Stimulated activated CD4-positive, alpha-beta T cell treated with anti-CD3 and anti-CD28 coated beads, Interleukin-2, amount 100 ng/mL, for 24 hours (primary cell): ENCODE data around the gene CREBBP.

Experiments used
- DNase-seq, 2 donors: peaks; one replicate each; pipeline ENCODE4 v3.0.0-alpha.2; 2020

The CREBBP gene

DNA sequence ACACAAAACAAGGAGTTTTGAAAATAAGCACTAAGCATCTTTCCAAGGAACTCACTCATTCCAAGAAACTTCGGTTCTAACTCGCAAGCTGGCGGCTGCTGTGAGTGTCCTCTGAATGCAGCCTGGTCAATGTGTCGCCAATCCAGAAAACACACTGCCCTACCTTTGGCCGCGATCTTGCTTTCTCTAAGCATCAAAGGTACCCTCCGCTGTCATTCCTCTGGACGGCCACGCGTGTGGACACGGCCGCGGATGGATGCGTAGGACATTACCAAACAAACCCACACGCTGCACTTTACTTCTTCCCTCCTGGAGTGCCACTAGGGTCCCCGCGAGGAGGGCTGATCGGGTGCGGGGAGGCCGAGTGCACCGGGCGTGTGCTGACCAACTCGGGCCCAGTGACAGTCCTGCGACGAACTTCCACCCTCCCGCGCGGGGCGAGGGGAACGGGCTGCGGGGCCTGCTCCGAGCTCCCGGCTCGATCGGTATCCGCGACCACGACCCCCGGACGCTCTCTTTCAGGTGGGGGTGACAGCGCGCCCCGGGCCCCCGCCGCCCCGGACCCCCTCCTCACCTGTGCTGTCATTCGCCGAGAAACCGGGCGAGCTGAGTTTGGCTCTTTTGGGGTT, 1.1 kb downstream of the CREBBP start:
- peak; percentile 29 to 41 for DNase-seq

GRCh38 chr16:3878610-3879009, 1.9 kb downstream of the CREBBP start:
- no peak for DNase-seq

DNA sequence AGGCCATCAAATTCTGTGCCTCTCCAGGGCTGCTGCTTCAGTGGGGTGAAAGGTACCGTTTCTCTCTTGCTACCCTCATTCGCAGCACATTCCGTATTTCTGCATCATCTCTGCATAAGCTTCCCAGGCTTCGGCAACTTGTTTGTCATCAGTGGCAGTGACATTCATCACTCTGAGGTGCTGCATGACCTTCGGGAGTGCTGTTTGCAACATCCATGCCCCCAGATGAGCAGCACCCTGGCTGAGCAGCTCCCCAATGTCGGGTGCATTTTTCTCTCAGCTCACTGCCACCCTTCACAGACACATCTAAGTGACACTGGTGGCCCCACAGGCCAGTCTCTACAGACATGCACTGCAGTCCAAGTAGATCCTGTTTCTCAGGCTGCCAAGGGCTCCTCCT, 3.8 kb downstream of the CREBBP start:
- DNase-seq = no peak

- DNase-seq = no peak
Measured at GRCh38 chr16:3876160-3876559, 4.4 kb downstream of the CREBBP start.

- DNase-seq = no peak
Measured at GRCh38 chr16:3874794-3875692, 5.5 kb downstream of the CREBBP start.

DNA sequence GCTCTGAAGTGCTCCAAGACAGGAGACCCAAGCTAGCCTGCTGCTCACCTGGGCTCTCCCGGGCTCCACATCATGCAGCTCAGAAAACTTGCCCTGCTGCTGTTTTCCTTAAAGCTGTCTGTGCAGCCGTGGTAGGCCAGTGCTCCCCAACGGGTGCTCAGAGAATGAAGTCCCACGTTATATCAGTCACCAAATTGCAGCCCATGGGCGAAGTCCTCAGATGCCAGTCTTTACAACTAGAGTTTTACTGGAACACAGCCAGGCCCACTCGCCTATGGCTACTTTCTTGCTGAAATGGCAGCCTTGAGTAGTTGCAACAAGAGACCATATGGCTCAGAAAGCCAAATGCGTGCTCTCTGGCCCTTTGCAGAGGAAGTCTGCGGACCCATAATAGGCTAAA, 6.3 kb downstream of the CREBBP start:
- DNase-seq = no peak

GRCh38 chr16:3873482-3874173, 6.9 kb downstream of the CREBBP start:
- no peak for DNase-seq

- no peak for DNase-seq
Measured at GRCh38 chr16:3872216-3872895, 8.2 kb downstream of the CREBBP start.

DNA sequence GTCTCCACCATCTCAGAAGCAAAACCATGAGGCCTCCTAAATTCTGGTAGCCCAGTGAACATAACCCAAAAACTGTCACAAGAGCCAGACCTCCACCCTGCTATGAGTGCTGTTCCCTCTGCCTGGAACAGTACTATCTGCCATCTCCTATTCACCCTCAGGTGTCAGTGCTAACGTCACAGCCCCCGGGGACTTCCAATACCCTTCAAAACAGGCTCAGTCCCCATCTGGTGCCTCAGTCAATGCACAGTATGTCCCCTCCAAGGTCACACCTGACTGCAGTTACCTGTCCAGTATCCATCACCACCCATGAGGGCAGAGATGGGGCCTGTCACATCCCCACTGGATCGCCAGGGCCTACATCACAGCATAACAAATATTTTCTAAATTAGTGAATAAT, 11.5 kb downstream of the CREBBP start:
- no peak for DNase-seq

DNA sequence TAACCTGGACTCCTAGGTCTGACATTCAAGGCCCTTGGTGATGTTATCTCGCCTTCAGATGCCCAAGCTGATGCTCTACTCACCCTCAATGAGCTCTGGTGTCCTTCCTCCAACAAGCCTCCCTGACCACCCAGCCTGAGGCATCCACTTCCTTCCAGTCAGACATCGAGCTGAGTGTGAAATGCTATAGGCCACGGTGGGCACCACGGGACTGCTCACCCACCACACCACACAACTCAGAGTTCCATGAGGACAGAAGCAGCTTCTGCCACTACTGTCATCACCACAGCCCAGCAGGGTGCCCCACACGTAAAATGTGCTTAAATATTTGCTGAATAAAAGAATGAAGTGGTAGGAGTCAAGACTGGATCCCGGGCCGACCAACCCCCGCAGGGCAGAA, 12.0 kb downstream of the CREBBP start:
- no peak for DNase-seq

- no peak for DNase-seq
Measured at GRCh38 chr16:3866703-3867431, 13.6 kb downstream of the CREBBP start.

DNA sequence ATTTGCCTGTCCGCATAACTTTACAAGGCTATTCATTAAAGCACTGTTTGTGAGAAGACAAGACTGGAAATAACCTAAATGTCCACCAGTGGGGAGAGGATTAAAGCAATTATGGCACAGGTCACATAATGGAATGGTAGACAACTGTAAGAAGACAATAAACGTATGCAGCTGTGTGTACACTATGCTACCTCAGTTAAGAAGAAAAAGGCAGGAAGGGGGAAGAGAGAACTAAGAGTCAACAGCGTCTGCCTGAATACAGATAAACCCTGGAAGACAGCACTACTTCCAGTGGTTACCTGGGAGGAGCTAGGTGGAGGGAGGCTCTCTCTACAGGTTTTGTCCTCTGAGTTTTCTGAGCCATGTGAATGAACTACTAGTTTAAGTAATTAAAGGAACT, 15.3 kb downstream of the CREBBP start:
- no peak for DNase-seq

DNA sequence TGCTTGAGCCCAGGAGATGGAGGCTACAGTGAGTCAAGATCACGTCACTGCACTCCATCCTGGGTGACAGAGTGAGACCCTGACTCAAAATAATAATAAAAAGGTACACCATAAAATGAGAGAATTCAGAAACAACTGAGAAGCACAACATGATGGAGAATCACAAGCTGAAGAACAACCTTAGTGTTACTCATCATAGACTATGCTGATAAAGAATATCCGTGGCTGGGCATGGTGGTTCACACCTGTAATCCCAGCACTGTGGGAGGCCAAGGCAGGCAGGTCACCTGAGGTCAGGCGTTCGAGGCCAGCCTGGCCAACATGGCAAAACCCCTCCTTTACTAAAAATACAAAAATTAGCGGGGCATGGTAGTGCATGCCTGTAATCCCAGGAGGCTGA, 16.0 kb downstream of the CREBBP start:
- DNase-seq = no peak

DNA sequence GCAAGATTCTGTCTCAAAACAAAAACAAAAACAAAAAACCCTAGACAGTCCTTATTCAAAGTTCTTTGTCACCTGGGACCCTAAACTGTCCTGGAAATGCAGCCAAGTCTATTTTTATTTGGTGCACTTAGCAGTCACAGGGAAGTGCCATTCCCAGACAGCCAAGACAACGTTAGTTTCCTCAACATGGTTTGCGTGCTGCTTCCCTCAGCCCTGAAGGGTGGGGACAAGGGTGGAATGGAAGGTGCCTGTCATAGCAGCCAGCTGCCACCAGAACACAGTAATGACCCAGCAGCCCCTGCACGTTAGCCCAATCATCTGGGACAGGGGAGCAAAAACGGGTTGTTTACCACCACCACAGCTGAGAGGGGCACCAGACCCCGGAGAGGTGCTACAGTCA, 16.9 kb downstream of the CREBBP start:
- no peak for DNase-seq

DNA sequence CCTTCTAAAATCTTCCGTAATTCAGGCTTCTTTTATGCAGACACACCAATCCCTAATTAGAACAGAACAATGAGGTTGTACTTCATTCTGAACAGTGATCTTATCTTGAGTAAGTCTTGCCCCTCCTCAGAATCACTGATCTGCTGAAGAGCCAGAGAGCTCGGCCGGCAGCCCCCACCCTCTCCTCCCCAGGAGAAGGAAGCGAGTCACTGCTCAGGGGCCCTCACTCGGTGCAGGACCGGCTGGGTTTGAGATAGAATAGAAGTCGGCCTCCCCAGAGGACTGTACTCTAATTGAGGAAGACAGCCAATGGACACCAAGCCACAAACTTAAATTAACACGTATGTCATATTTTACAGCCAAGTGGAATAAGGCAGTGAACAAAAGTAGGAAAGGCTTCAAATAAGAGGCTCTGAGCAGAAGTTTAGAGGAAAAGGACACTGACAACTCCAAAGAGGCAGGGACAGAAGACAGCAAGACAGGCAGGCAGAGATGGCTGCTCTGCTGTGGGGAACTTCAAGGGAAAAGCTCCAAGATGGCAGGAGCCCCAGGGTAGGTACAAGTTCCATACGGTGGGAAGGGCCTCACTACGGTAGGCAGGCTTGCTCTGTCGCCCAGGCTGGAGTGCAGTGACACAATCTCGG, 18.6 kb downstream of the CREBBP start:
- DNase-seq = peak in 1 of 2 donors; percentile 17

GRCh38 chr16:3859889-3860288, 20.6 kb downstream of the CREBBP start:
- no peak for DNase-seq

GRCh38 chr16:3858801-3859200, 21.7 kb downstream of the CREBBP start:
- no peak for DNase-seq

DNA sequence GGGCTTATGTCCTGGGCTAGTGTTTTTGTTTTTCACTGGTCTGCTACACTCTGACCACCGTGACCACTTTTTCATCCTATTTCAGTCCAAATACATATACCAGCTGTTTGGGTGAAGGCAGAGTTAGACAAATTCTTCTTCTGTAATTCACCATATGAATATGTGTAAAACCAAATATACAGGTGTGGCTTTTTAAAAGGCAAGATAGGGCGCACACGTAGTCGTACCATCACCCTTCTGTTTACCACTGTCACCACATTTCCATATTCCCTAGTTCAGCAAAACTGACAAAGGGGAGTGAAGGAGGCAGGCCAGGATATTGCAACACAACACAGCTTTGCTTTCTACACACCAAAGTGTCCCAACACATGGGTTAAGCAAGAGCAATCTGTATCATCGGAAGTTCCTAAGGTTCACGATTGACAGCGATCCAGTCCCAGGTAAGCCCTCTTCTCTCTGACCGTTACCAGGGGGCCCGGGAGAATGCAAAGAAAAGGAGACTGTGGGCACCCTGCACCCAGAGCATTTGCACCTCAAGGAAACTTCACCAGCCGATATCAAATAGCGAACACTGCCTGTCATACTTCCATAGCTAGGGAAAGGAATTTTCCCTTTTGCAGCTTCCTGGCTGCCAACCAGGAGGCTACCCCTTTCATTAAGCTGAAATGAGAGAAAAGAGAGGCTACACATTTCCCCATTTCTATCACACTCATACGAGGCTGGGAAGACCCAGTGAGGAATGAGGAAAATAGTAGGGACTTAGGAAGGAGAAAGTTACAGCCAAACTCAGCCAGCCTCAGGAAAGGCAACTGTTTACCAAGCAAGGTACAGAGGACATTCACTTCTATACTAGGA, 23.1 kb downstream of the CREBBP start:
- no peak for DNase-seq

DNA sequence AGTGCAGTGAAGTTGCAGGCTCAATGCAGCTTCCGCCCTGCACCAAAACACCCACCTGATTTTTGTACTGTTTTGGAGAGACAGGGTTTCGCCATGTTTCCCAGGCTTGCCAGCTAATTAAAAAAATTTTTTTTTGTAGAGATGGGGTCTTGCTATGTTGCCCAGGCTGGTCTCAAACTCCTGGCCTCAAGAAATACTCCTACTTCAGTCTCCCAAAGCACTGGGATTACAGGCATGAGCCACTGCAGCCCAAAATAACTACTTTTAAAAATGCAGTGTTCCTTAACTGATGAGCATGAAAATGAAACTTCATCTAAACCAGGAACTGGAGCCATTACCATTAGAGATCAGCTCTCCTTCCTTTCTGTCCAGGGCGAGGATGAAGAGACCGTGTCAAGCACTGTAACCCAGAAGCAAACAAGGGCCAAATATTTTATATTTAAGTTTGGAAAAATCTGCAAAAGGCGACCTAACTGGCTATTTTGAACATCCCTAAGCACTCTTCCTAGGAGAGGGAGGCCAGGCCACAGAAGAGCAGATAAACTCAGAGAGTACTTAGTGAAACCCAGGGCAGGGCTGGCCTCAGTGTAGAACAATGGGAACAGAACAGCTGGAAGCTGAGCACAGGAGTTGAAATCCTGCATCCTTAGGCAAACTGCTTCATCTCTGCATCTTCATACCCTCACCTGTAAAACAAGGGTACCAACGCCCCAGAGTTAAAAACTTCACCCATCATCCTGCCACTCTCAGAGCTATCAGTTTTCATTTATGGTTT, 24.0 kb downstream of the CREBBP start:
- no peak for DNase-seq
